ENCODE measurements around the gene NPIPA1.
"Not testable (repeated sequence)": the region's sequence is repeated elsewhere in the genome, so short reads cannot be mapped to it uniquely, and the experiment has no call there.

The NPIPA1 gene

GRCh38 chr16:14937143-14937542 is at the start of gene NPIPA1:
TSS of gene NPIPA1 (plus strand) at chr16:14937443. CDS start at chr16:14937443, 0 bp downstream.
- DNase-seq = not testable (repeated sequence)

- DNase-seq = not testable (repeated sequence)
These were observed 45.1 kb upstream of the NPIPA1 start for GRCh38 chr16:14892111-14892510.

GRCh38 chr16:14895382-14895781 is 41.9 kb upstream of the NPIPA1 start:
- DNase-seq = not testable (repeated sequence)

DNA sequence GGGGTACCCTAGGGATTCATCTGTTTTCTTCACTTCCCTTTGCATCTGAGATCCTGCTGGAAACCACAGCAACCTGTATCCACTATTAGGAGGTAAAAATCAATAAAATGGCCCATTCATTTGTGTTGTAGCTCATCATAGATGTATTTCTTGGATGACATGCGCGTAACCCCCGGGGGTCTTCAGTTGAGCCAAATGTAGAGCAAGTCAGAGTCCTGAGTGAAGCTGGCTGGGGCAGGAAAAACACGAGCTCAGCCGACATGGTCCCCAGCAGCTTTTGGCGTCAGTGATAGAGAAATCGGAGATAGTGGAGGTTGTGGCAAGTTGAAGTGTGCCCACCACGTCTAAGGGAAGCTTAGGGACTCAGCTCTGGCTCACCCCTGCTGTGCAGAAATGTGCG is 41.2 kb upstream of the NPIPA1 start:
- not testable (repeated sequence) for DNase-seq

GRCh38 chr16:14897006-14897664 is 40.1 kb upstream of the NPIPA1 start:
- not testable (repeated sequence) for DNase-seq

- not testable (repeated sequence) for DNase-seq
These were observed 39.1 kb upstream of the NPIPA1 start for GRCh38 chr16:14898162-14898561.

GRCh38 chr16:14903191-14903957 is 33.9 kb upstream of the NPIPA1 start:
- DNase-seq = not testable (repeated sequence)

GRCh38 chr16:14909744-14910143 is 27.5 kb upstream of the NPIPA1 start:
- DNase-seq = not testable (repeated sequence)

- DNase-seq = not testable (repeated sequence)
These were observed 26.2 kb upstream of the NPIPA1 start for GRCh38 chr16:14910833-14911629.

DNA sequence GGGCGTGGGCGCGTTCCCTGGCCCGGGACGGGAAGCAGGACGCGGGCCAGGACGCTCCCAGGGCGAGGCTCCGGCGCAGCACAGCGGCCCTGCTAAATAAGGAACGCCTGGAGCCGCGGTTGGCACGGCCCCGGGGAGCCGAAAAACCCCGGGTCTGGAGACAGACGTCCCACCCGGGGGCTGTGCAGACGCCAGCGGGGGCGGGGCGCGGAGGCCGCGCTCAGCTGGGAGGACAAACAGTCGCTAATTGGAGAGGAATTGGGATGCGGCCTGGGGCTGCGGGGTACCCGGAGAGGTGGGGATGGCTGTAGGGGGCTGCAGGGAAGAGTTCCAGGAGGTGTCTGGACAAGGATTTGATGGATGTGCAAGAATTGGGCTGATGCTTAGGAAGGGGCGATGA is 25.3 kb upstream of the NPIPA1 start:
- not testable (repeated sequence) for DNase-seq

- not testable (repeated sequence) for DNase-seq
These were observed 24.7 kb upstream of the NPIPA1 start for GRCh38 chr16:14912588-14912987.

- not testable (repeated sequence) for DNase-seq
These were observed 18.7 kb upstream of the NPIPA1 start for GRCh38 chr16:14918504-14918903.

DNA sequence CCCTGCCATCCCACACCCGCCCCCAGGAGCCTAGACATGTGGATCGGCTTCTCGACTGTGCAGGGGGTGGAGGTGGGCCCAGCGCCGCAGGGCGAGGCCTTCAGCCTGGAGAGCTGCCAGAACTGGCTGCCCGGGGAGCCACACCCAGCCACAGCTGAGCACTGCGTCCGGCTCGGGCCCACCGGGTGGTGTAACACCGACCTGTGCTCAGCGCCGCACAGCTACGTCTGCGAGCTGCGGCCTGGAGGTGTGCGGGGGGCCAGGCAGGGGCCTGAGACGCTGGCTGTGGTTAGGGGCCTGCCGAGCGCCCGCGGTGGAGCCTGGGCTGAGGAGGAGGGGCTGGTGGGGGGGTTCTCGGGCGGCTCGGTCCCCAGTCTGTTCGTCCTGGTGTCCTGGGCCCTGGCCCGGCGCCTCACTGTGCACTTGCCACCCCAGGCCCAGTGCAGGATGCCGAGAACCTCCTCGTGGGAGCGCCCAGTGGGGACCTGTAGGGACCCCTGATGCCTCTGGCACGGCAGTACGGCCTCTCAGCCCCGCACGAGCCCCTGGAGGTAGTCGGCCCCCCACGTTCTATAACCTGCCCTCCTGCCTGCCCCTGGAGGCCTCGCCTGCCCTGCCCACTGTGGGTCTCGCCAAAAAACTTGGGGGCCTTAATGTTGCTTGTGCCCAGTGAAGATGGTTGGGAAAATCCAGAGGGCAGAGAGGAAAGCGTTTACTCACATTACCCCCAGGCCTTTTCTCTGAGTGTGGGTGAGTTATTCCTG is 17.2 kb upstream of the NPIPA1 start:
- not testable (repeated sequence) for DNase-seq

DNA sequence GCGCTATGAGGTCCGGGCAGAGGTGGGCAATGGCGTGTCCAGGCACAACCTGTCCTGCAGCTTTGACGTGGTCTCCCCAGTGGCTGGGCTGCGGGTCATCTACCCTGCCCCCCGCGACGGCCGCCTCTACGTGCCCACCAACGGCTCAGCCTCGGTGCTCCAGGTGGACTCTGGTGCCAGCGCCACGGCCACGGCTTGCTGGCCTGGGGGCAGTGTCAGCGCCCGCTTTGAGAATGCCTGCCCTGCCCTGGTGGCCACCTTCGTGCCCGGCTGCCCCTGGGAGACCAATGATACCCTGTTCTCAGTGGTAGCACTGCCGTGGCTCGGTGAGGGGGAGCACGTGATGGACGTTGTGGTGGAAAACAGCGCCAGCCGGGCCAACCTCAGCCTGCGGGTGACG is 15.0 kb upstream of the NPIPA1 start:
- not testable (repeated sequence) for DNase-seq

GRCh38 chr16:14922968-14923367 is 14.3 kb upstream of the NPIPA1 start:
- not testable (repeated sequence) for DNase-seq

DNA sequence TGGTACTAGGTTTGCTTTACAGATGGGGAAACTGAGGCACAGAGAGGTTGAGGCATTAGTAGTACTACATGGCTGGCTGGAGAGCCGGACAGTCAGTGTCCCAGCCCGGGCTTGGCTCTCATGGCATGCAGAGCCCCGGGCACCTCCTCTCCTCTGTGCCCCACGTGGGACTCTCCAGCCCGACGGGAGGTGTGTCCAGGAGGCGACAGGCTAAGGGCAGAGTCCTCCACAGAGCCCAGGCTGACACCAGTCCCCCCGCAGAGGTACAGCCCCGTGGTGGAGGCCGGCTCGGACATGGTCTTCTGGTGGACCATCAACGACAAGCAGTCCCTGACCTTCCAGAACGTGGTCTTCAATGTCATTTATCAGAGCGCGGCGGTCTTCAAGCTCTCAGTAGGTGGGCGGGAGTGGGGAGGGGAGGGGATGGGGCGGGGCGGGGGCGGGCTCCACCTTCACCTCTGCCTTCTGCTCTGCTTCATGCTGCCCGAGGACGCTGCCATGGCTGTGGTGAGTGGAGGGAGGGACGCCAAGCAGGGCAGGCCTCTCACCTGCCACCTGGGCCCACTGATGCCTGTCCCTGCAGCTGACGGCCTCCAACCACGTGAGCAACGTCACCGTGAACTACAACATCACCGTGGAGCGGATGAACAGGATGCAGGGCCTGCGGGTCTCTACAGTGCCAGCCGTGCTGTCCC is 13.7 kb upstream of the NPIPA1 start:
- DNase-seq = not testable (repeated sequence)

- DNase-seq = not testable (repeated sequence)
These were observed 12.9 kb upstream of the NPIPA1 start for GRCh38 chr16:14924359-14924758.

GRCh38 chr16:14924982-14925381 is 12.3 kb upstream of the NPIPA1 start:
- DNase-seq = not testable (repeated sequence)

GRCh38 chr16:14928064-14928714 is 9.1 kb upstream of the NPIPA1 start:
- DNase-seq = not testable (repeated sequence)

GRCh38 chr16:14929176-14929575 is 8.1 kb upstream of the NPIPA1 start:
- not testable (repeated sequence) for DNase-seq

GRCh38 chr16:14930246-14930645 is 7.0 kb upstream of the NPIPA1 start:
- not testable (repeated sequence) for DNase-seq
